CD4-positive, alpha-beta T cell treated with Interleukin-21 for 1 hour (primary cell): ENCODE measurements around the gene SATB2.

Experiments
- DNase-seq: peaks from one replicate; pipeline ENCODE4 v3.0.0-alpha.2; 2020

Gene SATB2

GRCh38 chr2:199317646-199318045 is 140.1 kb downstream of the SATB2 start:
- DNase-seq, result no peak

- DNase-seq, result no peak
Observed at GRCh38 chr2:199316851-199317250, 140.9 kb downstream of the SATB2 start.

DNA sequence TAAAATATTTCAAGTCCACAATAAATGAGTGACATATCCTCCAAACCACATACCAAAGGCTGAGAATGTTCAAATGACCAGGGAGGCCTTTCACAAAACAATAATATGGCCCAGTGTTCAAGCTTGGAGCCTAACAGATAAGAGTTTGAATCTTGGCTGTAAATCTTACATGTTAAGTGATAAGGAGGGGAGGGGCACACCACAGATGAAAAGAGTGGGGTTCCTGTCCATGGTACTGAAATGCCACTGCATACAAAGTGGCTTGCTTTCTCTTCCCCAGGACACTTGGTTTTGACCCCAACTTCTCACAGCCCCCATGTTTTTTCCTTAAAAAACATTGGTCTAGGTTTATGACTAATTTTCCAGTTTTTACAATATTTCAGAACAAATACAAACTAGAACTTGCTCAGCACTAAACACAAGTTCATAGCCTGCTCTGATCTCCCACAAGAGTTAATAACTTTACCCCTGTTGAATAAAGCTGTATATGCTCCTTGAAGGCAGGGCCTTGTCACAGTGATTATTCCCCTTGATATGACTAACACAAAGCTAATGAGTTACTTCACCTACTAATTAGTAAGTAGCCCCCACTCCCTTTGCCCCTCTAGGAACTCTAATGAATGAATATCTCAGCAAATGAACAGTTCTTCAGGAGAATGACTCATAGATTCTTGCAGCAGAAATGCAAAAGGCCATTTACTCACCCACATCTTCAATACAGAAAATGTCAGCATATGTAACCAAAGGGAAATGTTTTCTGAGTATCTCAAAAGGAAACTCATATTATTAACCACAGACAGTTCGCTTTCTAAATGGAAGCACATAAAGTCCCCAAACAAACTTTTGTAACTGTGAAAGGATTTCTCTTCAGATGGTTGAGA is 142.2 kb downstream of the SATB2 start:
- DNase-seq, result no peak

DNA sequence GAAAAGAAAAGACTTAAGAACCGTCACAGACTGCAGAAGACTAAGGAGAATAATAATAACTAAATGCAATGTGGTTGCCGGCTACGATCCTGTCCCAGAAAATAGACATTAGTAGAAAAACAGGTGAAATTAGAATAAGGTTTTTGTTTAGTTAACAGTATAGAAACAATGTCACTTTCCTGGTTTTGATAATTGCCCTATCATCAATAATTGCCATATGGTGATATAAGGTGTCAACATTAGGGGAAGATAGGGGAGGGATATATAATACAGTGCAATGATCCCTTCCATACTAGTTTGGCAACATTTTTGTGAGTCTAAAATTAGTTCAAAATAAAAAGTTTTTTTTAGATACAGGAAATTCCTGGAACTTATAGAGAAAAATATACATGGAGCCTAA is 144.8 kb downstream of the SATB2 start:
- no peak for DNase-seq

GRCh38 chr2:199310771-199311585 is 146.8 kb downstream of the SATB2 start:
- no peak for DNase-seq

- DNase-seq, result no peak
Observed at GRCh38 chr2:199309973-199310372, 147.8 kb downstream of the SATB2 start.

- no peak for DNase-seq
Observed at GRCh38 chr2:199309411-199309810, 148.3 kb downstream of the SATB2 start.

DNA sequence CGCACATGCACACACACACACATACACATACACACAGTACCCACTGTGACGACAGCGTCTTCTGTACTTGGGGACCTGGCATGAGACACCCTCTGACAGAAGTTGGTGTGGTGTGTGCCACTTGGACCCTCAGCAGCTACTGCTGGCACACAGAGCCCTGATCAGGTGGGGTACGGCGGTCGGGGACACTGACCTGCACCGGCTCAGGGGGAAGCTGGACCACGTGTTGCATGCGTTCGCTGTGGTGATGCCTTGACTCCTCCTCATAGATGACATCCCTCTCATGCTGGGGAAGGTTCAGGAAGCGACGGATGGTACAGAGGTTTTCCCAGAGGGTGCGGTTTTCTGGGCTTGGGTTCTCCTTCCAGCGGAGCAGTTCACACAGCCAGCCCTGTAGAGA is 149.2 kb downstream of the SATB2 start:
- no peak for DNase-seq

DNA sequence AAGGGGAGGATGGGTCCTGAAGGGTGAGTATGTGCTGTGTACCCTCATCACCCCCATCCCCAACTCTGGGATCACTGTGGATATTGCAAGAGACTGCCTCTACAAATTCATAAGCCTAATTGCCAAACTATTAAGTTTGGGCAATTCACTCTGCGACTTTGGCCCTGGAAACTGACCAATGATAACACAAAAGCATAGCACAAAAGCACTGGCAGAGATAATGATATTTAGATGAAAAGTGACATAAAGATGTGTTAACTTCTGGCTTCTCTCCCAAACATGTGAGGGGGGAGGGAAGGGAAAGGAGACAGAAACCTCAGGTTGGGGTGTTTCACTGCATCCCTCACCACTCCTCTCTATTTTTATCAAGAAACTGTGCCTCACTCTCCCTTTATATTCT is 150.3 kb downstream of the SATB2 start:
- DNase-seq, result no peak

DNA sequence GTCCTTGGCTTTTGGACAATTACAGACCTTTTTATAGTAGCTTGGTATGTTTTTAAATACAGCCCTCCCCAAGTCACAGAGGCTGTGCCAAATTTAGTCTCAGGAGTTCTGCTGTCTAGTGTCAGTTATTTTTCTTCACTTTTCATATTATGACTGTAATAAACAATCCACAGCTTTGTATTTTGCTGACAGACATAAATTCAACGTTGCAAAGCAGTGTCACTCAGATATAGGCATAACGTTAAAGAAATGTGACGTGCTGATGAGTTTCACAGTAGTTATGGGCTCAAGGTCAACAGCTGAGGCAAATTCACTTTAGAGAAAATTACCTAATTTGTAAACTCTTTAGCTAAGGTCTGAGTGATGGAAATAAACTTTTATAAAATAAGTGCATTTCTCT is 151.6 kb downstream of the SATB2 start:
- no peak for DNase-seq

GRCh38 chr2:199303728-199304177 is 154.0 kb downstream of the SATB2 start:
- DNase-seq, result no peak

DNA sequence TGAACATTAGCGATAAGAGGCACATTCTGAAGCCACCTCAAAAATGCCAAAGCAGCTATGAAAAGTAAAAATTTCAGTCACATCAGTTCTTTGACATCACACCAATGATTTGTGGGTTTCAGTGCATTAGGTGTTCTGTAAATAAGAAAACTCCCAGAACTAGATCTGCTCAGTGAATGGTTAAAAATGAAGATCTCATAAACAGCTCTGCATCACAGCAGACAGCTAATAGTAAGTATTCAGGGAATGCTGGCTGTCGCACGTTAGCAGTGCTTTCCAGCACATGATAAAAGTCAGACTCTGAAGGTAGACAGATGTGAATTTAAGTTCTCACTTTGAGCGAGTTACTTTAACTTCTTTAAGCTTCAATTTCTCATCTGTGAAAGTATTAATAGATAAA is 154.9 kb downstream of the SATB2 start:
- no peak for DNase-seq

DNA sequence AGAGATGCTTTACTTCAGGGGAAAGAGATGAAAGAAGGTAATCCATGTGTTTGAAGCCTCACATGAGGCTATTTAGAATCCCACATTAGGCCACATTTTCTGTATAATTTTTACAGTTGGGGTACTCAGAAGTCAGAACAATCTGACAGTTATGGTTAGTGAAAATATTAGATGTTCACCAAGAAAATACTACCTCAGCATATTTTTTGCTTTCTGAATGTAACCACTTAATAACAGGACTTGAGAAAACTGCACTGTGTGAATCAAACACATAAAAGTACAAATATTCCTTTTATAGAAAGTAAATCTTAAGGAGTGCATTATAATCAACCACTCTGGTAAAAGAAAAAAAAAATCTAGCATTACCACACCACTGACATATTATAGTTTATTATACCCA is 169.3 kb downstream of the SATB2 start:
- no peak for DNase-seq

DNA sequence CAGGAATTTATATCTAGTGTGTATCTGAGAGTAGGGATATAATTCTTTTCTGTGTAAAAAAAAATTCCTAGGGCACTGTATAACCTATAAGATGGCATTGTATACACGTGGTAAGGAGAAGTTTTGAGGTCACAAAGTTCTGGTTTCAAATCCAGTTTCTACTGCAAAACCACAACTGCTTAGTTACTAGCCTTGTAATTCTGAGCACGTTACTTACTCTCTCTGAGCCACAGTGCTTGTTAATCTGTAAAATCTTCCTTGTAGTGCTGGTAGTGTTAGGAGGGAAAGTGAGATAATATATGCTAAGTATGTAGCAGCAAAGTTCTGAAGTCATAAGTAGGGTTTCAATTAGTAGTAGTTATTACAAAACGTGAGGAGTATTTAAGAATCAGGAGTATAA is 175.4 kb downstream of the SATB2 start:
- no peak for DNase-seq

DNA sequence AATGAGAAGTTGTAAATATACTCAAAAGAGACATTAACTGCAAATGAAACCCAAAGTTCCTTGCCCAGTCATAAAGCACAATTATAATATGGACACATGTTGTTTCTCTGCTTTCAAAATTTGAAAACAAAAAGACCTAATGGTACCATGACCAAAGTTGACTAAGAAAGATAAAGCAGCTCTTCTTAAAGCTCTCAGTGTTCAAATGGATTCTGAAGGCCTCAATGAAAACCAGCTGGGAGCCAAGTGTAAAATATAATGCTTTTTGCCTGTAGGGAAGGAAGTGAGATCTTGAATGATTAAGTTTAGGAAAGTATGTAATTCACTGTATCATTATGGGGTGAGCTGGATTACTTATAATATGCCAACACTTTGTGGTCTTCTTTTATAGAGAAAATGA is 178.6 kb downstream of the SATB2 start:
- no peak for DNase-seq

DNA sequence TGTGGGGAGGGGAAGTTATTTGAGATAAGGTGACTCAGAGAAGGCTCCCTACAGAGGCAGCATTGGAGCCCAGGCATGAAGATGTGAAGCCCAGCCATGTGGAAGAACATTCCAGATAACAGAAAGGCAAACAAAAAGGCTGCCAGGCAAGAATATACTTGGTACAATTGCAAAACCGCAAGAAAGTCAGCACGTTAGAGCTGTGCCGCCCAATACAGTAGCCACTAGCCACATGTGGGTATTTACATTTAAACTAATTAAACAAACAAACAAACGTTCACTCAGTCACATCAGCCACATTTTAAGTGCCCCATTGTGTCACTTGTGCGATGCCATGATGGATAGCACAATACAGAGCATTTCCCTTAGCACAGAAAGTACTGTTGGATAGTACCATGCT is 179.6 kb downstream of the SATB2 start:
- no peak for DNase-seq

GRCh38 chr2:199273042-199273511 is 184.7 kb downstream of the SATB2 start:
- no peak for DNase-seq

DNA sequence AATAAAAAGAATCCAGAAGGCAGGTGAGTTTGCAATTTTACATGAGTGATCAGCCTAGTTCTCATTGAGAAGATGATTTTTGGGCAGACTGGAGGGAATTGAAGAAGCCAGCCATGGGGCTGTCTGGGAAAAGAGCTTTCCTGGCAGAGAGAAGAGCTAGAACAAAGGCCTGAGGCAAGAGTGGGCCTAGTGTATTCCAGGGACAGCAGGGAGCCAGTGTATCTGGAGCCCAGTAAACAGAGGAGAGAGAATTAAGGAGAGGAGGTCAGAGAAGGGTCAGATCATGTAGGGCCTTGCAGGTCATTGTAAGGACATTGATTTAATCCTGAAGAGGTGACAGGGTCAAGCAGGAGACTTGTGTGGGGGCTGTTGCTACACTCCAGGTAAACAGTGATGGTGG is 195.8 kb downstream of the SATB2 start:
- DNase-seq, result no peak

DNA sequence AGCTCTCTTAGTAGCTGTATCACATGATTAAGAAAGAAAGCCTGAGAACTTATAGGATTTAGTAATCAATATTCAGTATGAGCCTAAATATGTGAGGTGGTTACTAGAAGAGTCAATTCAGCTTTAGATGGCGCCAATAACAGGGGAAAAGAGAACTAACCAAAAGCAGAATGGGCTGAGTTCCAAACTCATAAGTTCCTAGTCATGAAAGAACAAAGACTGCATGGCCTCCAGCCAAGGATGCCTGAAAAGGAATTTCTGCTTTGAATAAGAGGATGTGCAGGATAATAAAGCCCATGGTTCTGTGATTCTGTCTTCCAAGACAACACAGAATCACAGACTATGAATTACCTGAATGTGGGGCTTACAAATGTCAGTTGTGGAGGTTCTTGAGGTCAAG is 196.5 kb downstream of the SATB2 start:
- no peak for DNase-seq

DNA sequence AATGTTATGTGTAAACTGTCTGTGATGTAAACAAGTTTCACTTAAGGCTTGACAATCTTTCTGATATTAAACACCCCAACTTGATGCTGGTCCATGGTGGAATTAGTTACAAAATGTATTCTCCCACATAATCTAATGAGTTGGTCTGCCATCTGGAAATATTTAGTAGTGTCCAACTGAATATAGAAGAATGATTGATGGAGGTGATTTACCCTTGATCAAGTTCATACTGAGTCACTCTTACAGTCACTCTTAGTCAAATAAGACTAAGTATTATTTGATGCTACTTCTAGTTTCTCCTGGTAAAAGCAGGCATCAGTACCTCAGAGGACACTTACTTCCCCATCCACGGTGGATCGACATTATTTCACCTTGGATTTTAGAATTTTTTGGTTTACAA is 198.1 kb downstream of the SATB2 start:
- no peak for DNase-seq

DNA sequence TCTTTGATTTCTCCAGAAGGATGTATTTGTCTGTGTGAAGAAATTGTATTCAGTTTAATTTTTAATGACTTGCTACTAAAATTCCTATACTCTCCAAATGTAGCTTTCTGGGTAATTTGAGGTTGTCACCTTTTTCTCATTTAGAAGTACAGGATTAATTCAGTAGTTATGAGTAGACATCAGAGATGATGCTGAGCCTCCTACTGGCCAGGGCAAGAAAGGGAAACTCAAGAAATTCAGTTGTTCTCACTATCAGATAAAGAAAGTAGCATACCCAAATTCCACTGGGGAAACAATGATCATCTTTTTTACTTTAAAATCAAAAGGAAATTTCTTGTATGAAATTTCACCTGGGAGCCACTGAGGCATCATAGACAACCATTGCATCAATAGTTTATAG is 199.4 kb downstream of the SATB2 start:
- no peak for DNase-seq

DNA sequence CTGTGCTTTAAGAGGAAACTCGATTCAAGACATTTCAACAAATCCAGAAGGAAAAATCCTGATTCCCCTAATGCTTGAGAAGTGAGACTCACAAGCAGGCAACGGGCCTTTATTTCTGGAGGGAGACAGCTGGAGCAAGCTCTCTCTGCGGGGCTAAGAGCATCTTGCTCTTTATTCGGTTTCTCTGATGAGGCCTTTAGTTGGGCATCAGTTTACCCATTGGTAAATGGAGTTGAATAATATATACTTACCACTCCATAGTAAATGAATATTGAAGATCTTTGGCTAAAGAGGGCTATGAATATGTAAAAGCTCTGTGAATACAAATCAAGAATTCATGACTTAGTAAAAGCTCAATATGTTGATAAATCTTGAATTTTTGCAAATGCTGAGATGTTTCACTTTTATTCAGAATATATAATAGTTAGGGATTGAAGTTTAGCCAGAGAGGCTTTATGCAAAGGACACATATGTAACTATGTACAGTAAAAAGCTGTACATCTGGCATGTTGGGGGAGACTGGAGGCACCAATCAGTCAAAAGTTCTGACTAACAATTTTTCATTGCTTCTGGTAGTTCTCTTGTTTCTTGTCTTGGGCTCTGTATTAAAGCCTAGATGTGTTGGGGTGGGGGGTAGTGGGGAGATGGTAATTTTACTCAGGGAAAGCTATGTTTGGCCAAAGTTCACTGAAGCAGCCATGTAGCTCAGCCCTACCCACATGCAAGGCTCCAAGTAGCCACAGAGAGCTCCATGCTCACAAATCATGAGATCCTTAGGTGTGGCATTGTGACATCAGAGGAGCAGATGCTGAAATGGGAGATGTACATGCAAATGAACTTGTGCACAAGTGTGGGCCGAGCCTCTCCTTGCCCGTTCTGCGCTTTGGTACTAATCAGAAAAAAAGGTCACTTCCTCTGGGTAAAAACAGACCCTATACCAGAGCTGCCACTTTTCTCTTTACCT is 200.2 kb downstream of the SATB2 start:
- DNase-seq, result no peak

DNA sequence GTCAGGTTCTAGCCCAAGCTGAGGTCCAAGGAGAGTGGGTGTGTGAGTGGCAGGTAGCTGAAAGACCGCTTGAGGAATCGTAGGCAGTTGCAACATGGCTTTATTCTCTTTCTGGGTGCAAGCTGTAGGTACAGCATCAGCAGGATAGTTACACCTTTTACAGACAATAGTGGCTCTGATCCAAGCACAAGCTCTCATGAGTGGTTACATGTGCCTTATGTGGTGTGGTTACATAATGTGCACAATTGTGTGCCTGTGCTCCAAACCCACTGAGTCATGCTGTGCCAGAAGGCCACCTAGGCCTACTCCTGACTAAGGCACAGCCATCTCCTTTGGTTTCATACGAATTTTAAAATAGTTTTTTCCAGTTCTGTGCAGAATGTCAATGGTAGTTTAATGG is 227.6 kb downstream of the SATB2 start:
- no peak for DNase-seq
